GM12891 (cell line): ENCODE measurements around the gene NKX3-2.

Experiments used
- POLR2A ChIP-seq: IDR thresholded peaks from 2 replicates; pipeline ENCODE4 v1.6.1; 2011; ENCODE audit warnings: low read depth, low read length, control low read depth
- POLR2AphosphoS5 ChIP-seq: IDR thresholded peaks from 2 replicates; pipeline ENCODE4 v1.6.1; 2011; ENCODE audit warnings: low read depth, low read length, control low read depth
- SPI1 ChIP-seq: IDR thresholded peaks from 2 replicates; pipeline ENCODE4 v1.6.1; 2011; ENCODE audit warnings: low read depth, low read length, control low read depth
- TAF1 ChIP-seq: IDR thresholded peaks from 2 replicates; pipeline ENCODE4 v1.6.1; 2011; ENCODE audit warnings: low read depth, low read length, control low read depth

- no peak for TF ChIP-seq POLR2AphosphoS5
- TF ChIP-seq POLR2A: no peak
- no peak for TF ChIP-seq TAF1
- no peak for TF ChIP-seq SPI1
These were observed 16.9 kb downstream of the NKX3-2 start for GRCh38 chr4:13527192-13527980.
